Keratinocyte (primary cell): Measurements from ENCODE around the gene LSM12. TPM values are rescaled to one million over a fixed set of nuclear protein-coding genes. Genes with fewer than 3 reads are reported as not detected.
A peak's percentile ranks its signal among the peaks of the same experiment; 100 is the strongest.

Experiments used
- DNase-seq: peaks from one replicate; pipeline ENCODE4 v3.0.0-alpha.2; 2011; ENCODE audit warnings: low read depth, missing footprints, low spot score
- FAIRE-seq: peaks from 2 replicates; lab custom pipeline; 2011; peaks lifted over from hg19 to GRCh38; lab: Jason Lieb, UNC
- H2AFZ ChIP-seq: 2 replicates; pipeline ENCODE4 v1.6.0; 2012; ENCODE audit warnings: low read length, control low read depth, inconsistent platforms; ENCODE audit not compliant: control insufficient read depth
- H3K27ac ChIP-seq: 2 replicates; pipeline ENCODE4 v1.5.1; 2011; ENCODE audit warnings: low read length; ENCODE audit not compliant: control insufficient read depth, insufficient read depth
- H3K27me3 ChIP-seq: 3 replicates; pipeline ENCODE4 v1.6.0; 2011; ENCODE audit warnings: low read length; ENCODE audit not compliant: control insufficient read depth, insufficient read depth; ENCODE audit errors: extremely low read depth
- H3K36me3 ChIP-seq, 2 experiments: 2 replicates in 1 of 2; 3 replicates in 1 of 2; pipeline ENCODE4 v1.5.1; 2011; ENCODE audit warnings: low read length in 2 of 2, mild to moderate bottlenecking in 1 of 2; ENCODE audit not compliant: control insufficient read depth in 2 of 2, insufficient read depth in 2 of 2; ENCODE audit errors: extremely low read depth in 1 of 2
- H3K4me1 ChIP-seq: 3 replicates; pipeline ENCODE4 v1.5.1; 2011; ENCODE audit warnings: low read length; ENCODE audit not compliant: control insufficient read depth, insufficient read depth; ENCODE audit errors: extremely low read depth
- H3K4me2 ChIP-seq: 3 replicates; pipeline ENCODE4 v1.6.0; 2011; ENCODE audit warnings: low read depth, low read length; ENCODE audit not compliant: control insufficient read depth, insufficient read depth; ENCODE audit errors: extremely low read depth
- H3K4me3 ChIP-seq, 3 experiments: fragments of 200-600 bp in 1 of 3; sonication (generic) in 1 of 3; 2 replicates in 2 of 3; 3 replicates in 1 of 3; pipeline ENCODE4 v1.5.1; 2011 to 2016; ENCODE audit warnings: low read length in 3 of 3, mild to moderate bottlenecking in 3 of 3, control low read depth in 2 of 3, inconsistent platforms in 1 of 3, low read depth in 1 of 3, mixed read lengths in 1 of 3, mixed run types in 1 of 3, moderate library complexity in 1 of 3; ENCODE audit not compliant: control insufficient read depth in 2 of 3, insufficient read depth in 2 of 3; ENCODE audit errors: extremely low read depth in 1 of 3
- H3K79me2 ChIP-seq: 2 replicates; pipeline ENCODE4 v1.6.0; 2012; ENCODE audit warnings: low read length; ENCODE audit not compliant: control insufficient read depth, insufficient read depth
- H3K9ac ChIP-seq: 3 replicates; pipeline ENCODE4 v1.6.0; 2011; ENCODE audit warnings: low read length; ENCODE audit not compliant: control insufficient read depth, insufficient read depth; ENCODE audit errors: extremely low read depth
- H3K9me1 ChIP-seq: 3 replicates; pipeline ENCODE4 v1.6.0; 2011; ENCODE audit warnings: low read length; ENCODE audit not compliant: control insufficient read depth, insufficient read depth; ENCODE audit errors: extremely low read depth
- H3K9me3 ChIP-seq: 2 replicates; pipeline ENCODE4 v1.5.1; 2012; ENCODE audit warnings: low read depth, low read length; ENCODE audit not compliant: control insufficient read depth
- H4K20me1 ChIP-seq: 3 replicates; pipeline ENCODE4 v1.6.0; 2011; ENCODE audit warnings: low read length; ENCODE audit not compliant: control insufficient read depth, insufficient read depth; ENCODE audit errors: extremely low read depth
- CTCF ChIP-seq, 3 experiments: IDR thresholded peaks in 1 of 3; conservative IDR thresholded peaks in 1 of 3; optimal IDR thresholded peaks in 1 of 3; 2 replicates in 2 of 3; 3 replicates in 1 of 3; pipeline versions ENCODE3 to v1.5.1; 2011; ENCODE audit warnings: low read length in 3 of 3, mild to moderate bottlenecking in 3 of 3, moderate library complexity in 2 of 3, control low read depth in 1 of 3, inconsistent platforms in 1 of 3; ENCODE audit not compliant: insufficient read depth in 2 of 3; ENCODE audit errors: extremely low read depth in 1 of 3
- EZH2 ChIP-seq: IDR thresholded peaks from one replicate; pipeline ENCODE4 v1.6.1; 2012; ENCODE audit warnings: inconsistent platforms, mild to moderate bottlenecking, low read length, moderate library complexity
- dilution Hi-C: fragments of 300-500 bp; cut with MboI; formaldehyde crosslinking; loops from one replicate; pipeline ENCODE4 v1.7.0; 2020; ENCODE audit warnings: low sequenced_read_pairs; ENCODE audit not compliant: extremely low pct_ligation_motif_present
- polyA plus RNA-seq, 5 experiments: library from polyadenylated mRNA; depleted of rRNA in 3 of 5; stranded (reverse) in 3 of 5; stranded (forward) in 1 of 5; unstranded in 1 of 5; fragments of >200 nt; gene quantifications; 1 replicate in 1 of 5; 2 replicates in 3 of 5; 3 replicates in 1 of 5; pipeline versions ENCODE4 v1.2.1 to v1.2.3, GENCODE V29; 2011 to 2012; ENCODE audit warnings: missing spikeins in 2 of 5, low read depth in 1 of 5, low replicate concordance in 1 of 5

Gene LSM12
- polyA plus RNA-seq, 1 donor (not counting 4 experiments of a cell fraction or from before 2014, with no cell fraction given) = 49.5 TPM

- dilution Hi-C loops = no loop called here
- Histone ChIP-seq H3K4me2 (peak within 1 kb of the TSS; percentile 88), H3K36me3 (peaks cover 10 to 11% of the 10 kb centered on the region in 2 experiments), H3K9ac (peak within 1 kb of the TSS; percentile 92), H3K9me1 (no peaks in the 10 kb centered on the region), H3K4me3 (peak within 1 kb of the TSS; percentile 81 to 100 (median 83)), H2AFZ (peak within 1 kb of the TSS; percentile 99), H4K20me1 (no peaks in the 10 kb centered on the region), H3K4me1 (peaks cover 10% of the 10 kb centered on the region), H3K27ac (peak within 1 kb of the TSS; percentile 82), H3K9me3 (no peaks in the 10 kb centered on the region), H3K79me2 (peaks cover 11% of the 10 kb centered on the region), H3K27me3 (no peaks in the 10 kb centered on the region)
- TF ChIP-seq CTCF (optimal IDR thresholded peaks at IDR 0.05 in 1 of 3, IDR thresholded peaks at IDR 0.05 in 1 of 3, conservative IDR thresholded peaks at IDR 0.05 in 1 of 3; ENCODE audit: extremely low read depth in 1 of 3, insufficient read depth in 2 of 3, low read length in 3 of 3) (no peak), EZH2 (no peak)
- FAIRE-seq = peak; percentile 32
- no peak for DNase-seq
Measured at GRCh38 chr17:44014437-44015172, 51.9 kb downstream of the LSM12 start, which contains the start of gene TMEM101. TSS of gene TMEM101 (minus strand) at chr17:44014963. CDS start at chr17:44014952, 11 bp downstream.

GRCh38 chr17:44014133-44014436 is 52.4 kb downstream of the LSM12 start:
- Histone ChIP-seq H3K9me3 (no peaks in the 10 kb centered on the region), H3K4me1 (peaks cover 10% of the 10 kb centered on the region), H3K4me2 (peak overlapping the region; percentile 88), H2AFZ (peak overlapping the region; percentile 96), H3K79me2 (peaks cover 11% of the 10 kb centered on the region), H3K9me1 (no peaks in the 10 kb centered on the region), H3K9ac (peak overlapping the region; percentile 92), H3K36me3 (peaks cover 11% of the 10 kb centered on the region in 2 experiments), H3K27me3 (no peaks in the 10 kb centered on the region), H3K27ac (peak overlapping the region; percentile 82), H3K4me3 (peak overlapping the region; percentile 81 to 100 (median 83)), H4K20me1 (no peaks in the 10 kb centered on the region)
- dilution Hi-C loops = no loop called here
- DNase-seq (no peak), FAIRE-seq (no peak)
- TF ChIP-seq CTCF (optimal IDR thresholded peaks at IDR 0.05 in 1 of 3, IDR thresholded peaks at IDR 0.05 in 1 of 3, conservative IDR thresholded peaks at IDR 0.05 in 1 of 3; ENCODE audit: extremely low read depth in 1 of 3, insufficient read depth in 2 of 3, low read length in 3 of 3) = no peak
- TF ChIP-seq EZH2 = no peak
